ENCODE measurements around the gene PDE11A.
"Not testable (repeated sequence)": the region's sequence is repeated elsewhere in the genome, so short reads cannot be mapped to it uniquely, and the experiment has no call there.

DNA sequence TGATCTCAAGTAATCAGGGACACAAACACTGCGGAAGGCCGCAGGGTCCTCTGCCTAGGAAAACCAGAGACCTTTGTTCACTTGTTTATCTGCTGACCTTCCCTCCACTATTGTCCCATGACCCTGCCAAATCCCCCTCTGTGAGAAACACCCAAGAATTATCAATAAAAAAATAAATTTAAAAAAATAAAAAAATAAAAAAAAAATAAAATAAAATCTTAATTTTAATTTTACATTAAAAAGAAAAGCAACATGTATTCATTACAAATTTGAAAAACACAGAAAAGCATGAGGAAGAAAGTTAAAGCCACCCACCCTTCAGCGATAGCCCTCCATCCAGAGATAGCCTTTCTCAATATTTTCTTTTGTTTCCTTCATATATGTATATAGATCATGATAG lies 125.0 kb downstream of the PDE11A start:
- not testable (repeated sequence) for TF ChIP-seq POLR2AphosphoS5, POLR2A, SPI1, POU2F2 (IDR thresholded peaks at IDR 0.05; ENCODE audit: low read depth, low read length)
